ENCODE results near the gene MYL6.

MYL6 gene

GRCh38 chr12:56153678-56154065, 4.5 kb upstream of the MYL6 start:
- Histone ChIP-seq H3K27ac (ENCODE audit: low read length) (no peak overlapping the region), H3K4me2 (ENCODE audit: low read depth, low read length) (peak overlapping the region; percentile 97), H3K4me1 (ENCODE audit: low read length) (peaks cover 17% of the 10 kb centered on the region)

GRCh38 chr12:56154246-56154771, 3.9 kb upstream of the MYL6 start:
- Histone ChIP-seq H4K20me1 (ENCODE audit: insufficient read depth, low read length) (no peaks in the 10 kb centered on the region), H3K9me2 (replicated peaks; ENCODE audit: insufficient read depth, low read length) (no peaks in the 10 kb centered on the region), H3K79me2 (ENCODE audit: low read length) (peaks cover 27% of the 10 kb centered on the region), H3F3A (ENCODE audit: insufficient read depth, low read length) (peaks cover 29% of the 10 kb centered on the region), H3K36me3 (replicated peaks; ENCODE audit: insufficient read depth, low read length) (no peaks in the 10 kb centered on the region), H3K9ac (ENCODE audit: low read length) (no peak overlapping the region), H3K27me3 (replicated peaks; ENCODE audit: insufficient read depth, low read length) (no peaks in the 10 kb centered on the region), H3K4me3 (ENCODE audit: low read length) (no peak overlapping the region), H3K4me2 (ENCODE audit: low read depth, low read length) (no peak overlapping the region), H3K9me3 (replicated peaks; ENCODE audit: insufficient read depth, low read length) (no peaks in the 10 kb centered on the region), H3K27ac (ENCODE audit: low read length) (no peak overlapping the region), H3K4me1 (ENCODE audit: low read length) (peaks cover 17% of the 10 kb centered on the region), H2AFZ (ENCODE audit: low read length) (no peak overlapping the region)
- DNase-seq = no peak
- no peak for TF ChIP-seq EZH2 (optimal IDR thresholded peaks at IDR 0.05; ENCODE audit: low read depth, low read length)
- TF ChIP-seq CTCF (IDR thresholded peaks at IDR 0.05; ENCODE audit: low read length) = no peak
- no peak for TF ChIP-seq EZH2phosphoT487 (IDR thresholded peaks at IDR 0.05; ENCODE audit: low read length)

More at GRCh38 chr12:56153678-56154065, 4.5 kb upstream of the MYL6 start:
- H2AFZ ChIP-seq (ENCODE audit: low read length) = no peak overlapping the region
- no peaks in the 10 kb centered on the region for H3K9me2 ChIP-seq (replicated peaks; ENCODE audit: insufficient read depth, low read length)
- H3K79me2 ChIP-seq (ENCODE audit: low read length) = peaks cover 21% of the 10 kb centered on the region
- no peak for DNase-seq
- peaks cover 27% of the 10 kb centered on the region for H3F3A ChIP-seq (ENCODE audit: insufficient read depth, low read length)
- TF ChIP-seq CTCF (IDR thresholded peaks at IDR 0.05; ENCODE audit: low read length) (no peak), EZH2 (optimal IDR thresholded peaks at IDR 0.05; ENCODE audit: low read depth, low read length) (no peak), EZH2phosphoT487 (IDR thresholded peaks at IDR 0.05; ENCODE audit: low read length) (no peak)
- H3K4me3 ChIP-seq (ENCODE audit: low read length) = no peak overlapping the region
- no peaks in the 10 kb centered on the region for H3K27me3 ChIP-seq (replicated peaks; ENCODE audit: insufficient read depth, low read length)
- H4K20me1 ChIP-seq (ENCODE audit: insufficient read depth, low read length) = no peaks in the 10 kb centered on the region
- peak overlapping the region; percentile 81; the same call in 1 of the 2 replicates for H3K9ac ChIP-seq (ENCODE audit: low read length)
- no peaks in the 10 kb centered on the region for H3K36me3 ChIP-seq (replicated peaks; ENCODE audit: insufficient read depth, low read length)
- no peaks in the 10 kb centered on the region for H3K9me3 ChIP-seq (replicated peaks; ENCODE audit: insufficient read depth, low read length)

GRCh38 chr12:56154818-56155217, 3.3 kb upstream of the MYL6 start:
- H2AFZ ChIP-seq (ENCODE audit: low read length) = no peak overlapping the region
- H3K9me2 ChIP-seq (replicated peaks; ENCODE audit: insufficient read depth, low read length) = no peaks in the 10 kb centered on the region
- H3K27ac ChIP-seq (ENCODE audit: low read length) = no peak overlapping the region
- H3F3A ChIP-seq (ENCODE audit: insufficient read depth, low read length) = peaks cover 31% of the 10 kb centered on the region
- H3K79me2 ChIP-seq (ENCODE audit: low read length) = peaks cover 32% of the 10 kb centered on the region
- no peaks in the 10 kb centered on the region for H3K27me3 ChIP-seq (replicated peaks; ENCODE audit: insufficient read depth, low read length)
- DNase-seq = no peak
- H3K9me3 ChIP-seq (replicated peaks; ENCODE audit: insufficient read depth, low read length) = no peaks in the 10 kb centered on the region
- H3K36me3 ChIP-seq (replicated peaks; ENCODE audit: insufficient read depth, low read length) = no peaks in the 10 kb centered on the region; the same call in 1 of the 2 replicates
- no peak for TF ChIP-seq EZH2 (optimal IDR thresholded peaks at IDR 0.05; ENCODE audit: low read depth, low read length)
- TF ChIP-seq CTCF (IDR thresholded peaks at IDR 0.05; ENCODE audit: low read length) = no peak
- no peak for TF ChIP-seq EZH2phosphoT487 (IDR thresholded peaks at IDR 0.05; ENCODE audit: low read length)
- no peak overlapping the region for H3K4me2 ChIP-seq (ENCODE audit: low read depth, low read length)
- H4K20me1 ChIP-seq (ENCODE audit: insufficient read depth, low read length) = no peaks in the 10 kb centered on the region
- H3K4me1 ChIP-seq (ENCODE audit: low read length) = peaks cover 20% of the 10 kb centered on the region
- no peak overlapping the region for H3K9ac ChIP-seq (ENCODE audit: low read length)
- H3K4me3 ChIP-seq (ENCODE audit: low read length) = no peak overlapping the region
